Epithelial cell of prostate (primary cell): ENCODE data around the gene HCRTR1.

Experiments used
- DNase-seq: peaks from one replicate; pipeline ENCODE4 v3.0.0-alpha.2; 2011; ENCODE audit warnings: low read depth, low spot score
- H3K27ac ChIP-seq: fragments of 450-650 bp; 2 replicates; pipeline ENCODE4 v1.5.1; 2017; ENCODE audit warnings: mild to moderate bottlenecking

Gene HCRTR1

DNA sequence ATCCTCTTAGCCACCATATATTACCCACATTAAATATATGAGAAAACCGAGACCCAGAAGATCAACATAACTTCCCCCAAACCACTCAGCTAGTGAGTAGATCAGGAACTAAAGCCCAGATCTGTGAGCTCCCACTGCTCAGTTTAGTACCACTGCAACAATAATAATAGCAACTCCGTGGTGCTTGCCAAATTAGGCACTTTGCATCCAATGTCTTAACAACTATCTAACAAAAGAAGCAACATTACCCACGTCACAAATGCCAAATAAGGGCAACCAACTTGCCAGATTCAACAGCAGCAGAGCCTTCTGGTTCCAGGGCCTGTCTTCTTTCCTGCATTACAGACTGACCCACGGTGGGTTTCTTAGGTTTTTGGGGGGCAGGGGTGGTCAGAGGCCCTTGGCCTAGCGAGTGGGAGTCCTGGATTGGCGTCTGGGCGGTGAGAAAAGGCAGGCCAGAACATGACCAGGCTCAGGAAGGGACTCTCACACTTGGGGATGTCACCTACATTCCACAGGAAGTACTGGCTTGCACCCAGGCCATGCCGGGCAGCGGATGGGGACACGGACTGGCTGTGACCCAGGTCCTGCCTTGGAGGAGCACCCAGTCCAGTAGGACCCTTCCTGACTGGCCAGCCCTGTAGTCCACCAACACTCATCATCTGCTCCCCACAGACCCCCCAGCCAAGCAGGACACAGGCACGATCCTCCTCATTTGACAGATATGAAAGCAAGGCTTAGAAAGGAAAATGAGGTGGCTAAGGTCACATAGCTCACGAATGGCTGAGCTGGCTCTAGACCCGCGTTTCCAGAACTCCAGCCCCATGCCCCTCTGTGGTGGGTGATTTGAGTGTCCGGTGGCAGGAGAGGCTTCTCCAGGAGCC is 4.6 kb downstream of the HCRTR1 start:
- no peak overlapping the region for H3K27ac ChIP-seq
- no peak for DNase-seq

DNA sequence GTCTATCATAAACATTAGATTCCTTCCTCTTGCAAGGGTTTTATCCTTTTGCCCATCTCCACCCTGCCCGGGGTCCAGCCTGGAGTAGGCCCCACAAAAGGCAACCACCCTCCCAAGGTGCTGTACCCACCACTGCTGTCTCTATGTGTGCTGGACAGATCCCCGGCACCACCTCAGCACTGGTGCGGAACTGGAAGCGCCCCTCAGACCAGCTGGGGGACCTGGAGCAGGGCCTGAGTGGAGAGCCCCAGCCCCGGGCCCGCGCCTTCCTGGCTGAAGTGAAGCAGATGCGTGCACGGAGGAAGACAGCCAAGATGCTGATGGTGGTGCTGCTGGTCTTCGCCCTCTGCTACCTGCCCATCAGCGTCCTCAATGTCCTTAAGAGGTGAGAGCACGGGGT is 5.9 kb downstream of the HCRTR1 start:
- H3K27ac ChIP-seq: no peak overlapping the region
- no peak for DNase-seq

DNA sequence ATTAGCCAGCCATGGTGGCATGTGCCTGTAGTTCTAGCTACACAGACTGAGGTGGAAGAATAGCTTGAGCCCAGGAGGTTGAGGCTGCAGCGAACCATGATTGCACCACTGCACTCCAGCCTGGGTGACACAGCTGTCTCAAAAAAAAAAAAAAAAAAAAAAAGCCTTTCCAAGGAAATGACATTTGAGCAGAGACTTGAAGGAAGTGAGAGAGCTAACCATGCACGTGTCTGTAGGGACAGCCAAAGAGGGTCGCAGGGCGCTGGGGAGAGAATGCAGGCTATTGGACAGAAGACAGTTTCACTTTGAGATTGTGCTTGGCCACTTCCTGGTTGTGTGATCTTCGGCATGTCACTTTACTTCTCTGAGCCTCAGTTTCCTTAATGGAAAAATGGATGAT is 6.8 kb downstream of the HCRTR1 start:
- no peak for DNase-seq
- H3K27ac ChIP-seq: no peak overlapping the region

DNA sequence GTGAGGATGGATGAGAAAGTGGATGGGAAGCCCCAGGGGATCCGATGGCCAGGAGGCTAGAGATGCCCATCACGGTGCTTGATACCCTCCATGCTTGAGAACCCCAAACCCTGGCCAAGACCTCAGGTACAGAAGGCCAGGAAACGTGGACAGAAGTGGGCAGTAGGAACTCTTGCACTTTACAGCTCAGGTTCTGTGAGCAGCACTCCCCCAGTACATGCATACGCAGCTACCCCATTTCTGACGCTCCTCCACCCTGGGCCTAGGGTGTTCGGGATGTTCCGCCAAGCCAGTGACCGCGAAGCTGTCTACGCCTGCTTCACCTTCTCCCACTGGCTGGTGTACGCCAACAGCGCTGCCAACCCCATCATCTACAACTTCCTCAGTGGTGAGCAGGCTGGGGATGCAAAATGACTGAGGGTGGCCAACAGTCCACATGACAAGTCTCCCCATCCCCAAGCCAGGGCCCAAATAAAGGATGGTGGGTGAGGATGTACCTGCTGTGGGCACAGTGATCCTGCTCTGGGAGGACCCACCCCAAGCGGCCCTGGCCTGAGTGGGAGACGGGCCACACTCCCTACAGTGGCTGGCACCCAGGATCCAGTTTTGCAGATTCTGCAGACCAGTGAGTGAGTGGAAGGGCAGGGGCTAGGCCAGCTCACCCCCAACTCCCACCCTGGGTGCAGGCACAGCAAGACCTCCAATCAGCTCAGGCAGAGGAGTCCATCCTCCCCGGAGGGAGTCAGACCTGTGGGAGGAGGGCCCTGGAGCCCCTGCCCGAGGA is 7.4 kb downstream of the HCRTR1 start:
- no peak for DNase-seq

DNA sequence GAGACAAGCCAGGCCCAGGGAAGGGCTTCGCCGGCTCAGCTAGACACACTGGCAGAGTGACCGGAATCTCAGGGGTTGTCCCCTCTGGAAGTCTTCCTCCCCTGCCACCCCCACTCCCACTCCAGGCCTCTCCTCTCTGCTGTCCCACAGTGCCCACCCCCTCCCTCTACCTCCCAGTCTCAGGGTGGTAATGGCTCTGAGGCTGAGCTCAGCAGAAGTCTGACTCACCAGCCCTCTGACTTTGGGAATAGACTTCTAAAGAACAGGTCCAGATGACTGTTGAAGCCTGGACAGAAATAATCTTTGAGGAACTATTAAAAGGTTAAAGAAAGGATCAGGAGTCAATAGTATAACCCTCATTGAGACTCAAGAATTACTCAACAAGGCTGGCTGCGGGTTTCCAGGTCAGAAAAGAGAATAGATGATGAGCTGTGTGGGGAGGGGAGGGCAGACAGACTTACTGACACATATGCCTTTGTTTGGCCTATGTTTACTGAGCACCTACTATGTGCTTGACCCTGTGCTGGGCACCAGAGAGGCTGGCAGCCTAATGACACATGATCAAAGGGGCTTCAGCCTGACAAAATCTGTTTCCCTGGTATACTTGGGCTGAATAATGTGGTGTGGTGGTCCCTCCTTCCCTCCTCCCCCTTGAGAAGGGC is 8.2 kb downstream of the HCRTR1 start:
- no peak for DNase-seq
- H3K27ac ChIP-seq: no peak overlapping the region

More for the DNA sequence above, 7.4 kb downstream of the HCRTR1 start:
- no peak overlapping the region for H3K27ac ChIP-seq

DNA sequence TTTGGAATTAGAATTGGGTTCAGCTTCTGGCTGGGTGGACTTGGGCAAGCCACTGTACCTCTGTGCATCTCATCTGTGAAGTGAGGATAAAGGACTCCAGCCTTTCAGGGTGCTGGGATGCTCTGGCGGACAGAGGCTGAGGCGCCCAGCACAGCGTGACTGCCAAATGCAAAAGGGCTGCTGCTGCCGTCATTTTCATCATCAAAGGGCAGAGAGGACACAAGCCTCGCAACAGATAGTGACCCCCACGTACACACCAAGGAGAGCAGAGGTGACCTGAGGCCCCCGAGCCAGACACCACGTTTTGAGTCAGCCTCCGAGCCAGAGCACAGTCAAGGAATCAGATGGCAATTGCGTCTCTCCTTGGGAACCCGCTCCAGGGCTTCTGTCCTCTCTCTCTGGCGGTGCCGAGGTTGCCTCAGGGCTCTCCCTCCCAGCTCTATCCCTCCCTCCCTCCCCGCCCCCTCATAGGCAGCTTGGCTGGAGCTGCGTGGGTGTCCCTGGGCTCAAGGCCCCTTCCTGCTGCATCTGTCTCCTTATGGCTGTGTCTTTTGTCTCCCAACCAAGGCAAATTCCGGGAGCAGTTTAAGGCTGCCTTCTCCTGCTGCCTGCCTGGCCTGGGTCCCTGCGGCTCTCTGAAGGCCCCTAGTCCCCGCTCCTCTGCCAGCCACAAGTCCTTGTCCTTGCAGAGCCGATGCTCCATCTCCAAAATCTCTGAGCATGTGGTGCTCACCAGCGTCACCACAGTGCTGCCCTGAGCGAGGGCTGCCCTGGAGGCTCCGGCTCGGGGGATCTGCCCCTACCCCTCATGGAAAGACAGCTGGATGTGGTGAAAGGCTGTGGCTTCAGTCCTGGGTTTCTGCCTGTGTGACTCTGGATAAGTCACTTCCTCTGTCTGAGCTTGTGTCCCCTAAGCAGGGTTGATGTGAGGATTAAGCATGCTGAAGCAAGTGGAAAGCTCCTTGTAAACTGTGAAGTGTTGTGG is 9.0 kb downstream of the HCRTR1 start:
- peak overlapping the region; percentile 30 for H3K27ac ChIP-seq
- DNase-seq: no peak

DNA sequence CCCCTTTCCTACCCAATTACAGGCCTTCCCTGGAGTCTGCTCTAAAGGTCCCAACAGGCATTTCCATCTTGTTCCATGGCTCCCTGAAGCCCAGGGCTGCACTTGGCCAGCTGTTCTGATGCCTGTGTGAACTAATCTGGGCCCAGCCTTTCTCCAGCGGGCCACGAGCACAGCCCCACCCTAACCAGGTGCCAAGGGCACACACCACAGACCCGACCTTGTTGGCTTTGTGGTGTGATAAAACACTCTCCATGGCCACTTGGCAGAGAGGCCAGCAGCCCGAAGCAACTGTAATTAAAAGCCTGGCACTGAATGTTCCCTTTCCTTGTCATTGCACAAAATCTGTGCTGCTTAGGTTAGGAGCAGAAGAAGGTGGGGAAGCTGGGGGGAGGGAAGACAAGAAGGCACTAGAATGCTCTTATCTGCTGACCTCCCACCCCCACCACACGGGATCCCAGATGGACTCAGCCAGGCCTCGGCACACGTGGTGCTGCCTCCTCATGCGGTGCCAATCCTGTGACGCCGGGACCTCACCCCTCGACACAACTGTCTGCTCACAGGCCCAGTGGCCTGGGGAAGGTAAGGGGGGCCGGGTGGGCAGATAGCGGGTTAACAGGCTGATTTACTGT is 9.9 kb downstream of the HCRTR1 start:
- DNase-seq: no peak
- peak overlapping the region; percentile 30 for H3K27ac ChIP-seq

DNA sequence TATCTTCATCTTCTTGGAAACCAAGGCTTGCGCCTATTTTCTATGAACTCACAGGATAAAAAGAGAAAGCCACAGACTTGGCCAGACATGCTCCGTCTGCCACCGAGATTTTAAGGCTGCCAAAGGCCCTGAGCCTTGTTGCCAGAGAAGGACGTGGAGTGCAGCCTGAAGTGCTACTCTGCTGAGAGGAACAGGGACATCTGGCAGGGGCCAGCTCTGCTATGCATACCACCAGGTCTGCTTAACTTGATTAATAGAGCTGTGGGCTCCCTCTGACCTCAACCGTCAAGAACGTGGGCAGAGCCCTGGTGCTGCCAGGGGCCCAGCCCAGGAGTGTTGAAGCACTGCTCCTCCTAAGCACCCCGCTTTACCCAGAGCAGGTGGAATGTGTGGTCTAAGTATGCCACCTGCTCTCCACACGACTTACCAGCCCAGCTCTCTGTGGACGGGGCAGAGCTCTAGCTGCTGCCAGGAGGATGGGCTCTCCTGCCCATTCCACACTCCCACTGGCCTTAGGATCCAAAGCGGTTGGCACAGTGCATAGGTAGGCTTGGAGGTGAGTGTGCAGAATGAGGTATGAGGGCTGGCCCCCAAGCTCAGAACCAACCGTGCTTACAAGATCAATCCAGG is 10.6 kb downstream of the HCRTR1 start:
- DNase-seq: no peak
- peak overlapping the region; percentile 30 for H3K27ac ChIP-seq

DNA sequence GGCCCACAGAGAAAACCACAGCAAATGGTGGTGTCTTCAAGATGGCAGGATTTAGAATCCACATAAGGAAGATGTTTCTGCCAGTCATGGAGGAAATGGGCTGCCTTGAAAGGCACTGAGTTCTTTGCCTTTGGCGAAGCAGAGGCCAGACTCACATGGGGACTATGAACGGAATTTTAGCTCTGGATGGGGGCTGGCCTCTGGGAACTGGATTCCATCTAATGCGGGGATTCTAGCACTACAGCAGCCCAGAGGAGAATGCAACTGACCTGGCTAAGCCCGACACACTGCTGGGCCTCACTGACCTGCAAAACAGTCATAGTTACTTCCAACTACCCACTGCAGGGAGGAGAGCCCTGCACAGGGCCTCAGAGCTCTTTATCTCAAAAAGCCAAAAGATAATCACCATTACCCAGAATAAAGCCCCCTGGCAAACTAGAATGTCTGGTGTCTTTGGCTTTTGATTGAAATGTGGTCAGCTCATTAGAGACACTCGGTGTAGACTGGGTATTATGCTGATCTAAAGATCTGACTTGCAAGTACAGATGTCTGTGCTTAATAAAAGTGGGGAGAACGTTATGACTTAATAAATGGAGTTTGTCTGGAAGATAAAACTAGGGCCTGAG is 11.6 kb downstream of the HCRTR1 start:
- no peak for DNase-seq
- H3K27ac ChIP-seq: no peak overlapping the region

DNA sequence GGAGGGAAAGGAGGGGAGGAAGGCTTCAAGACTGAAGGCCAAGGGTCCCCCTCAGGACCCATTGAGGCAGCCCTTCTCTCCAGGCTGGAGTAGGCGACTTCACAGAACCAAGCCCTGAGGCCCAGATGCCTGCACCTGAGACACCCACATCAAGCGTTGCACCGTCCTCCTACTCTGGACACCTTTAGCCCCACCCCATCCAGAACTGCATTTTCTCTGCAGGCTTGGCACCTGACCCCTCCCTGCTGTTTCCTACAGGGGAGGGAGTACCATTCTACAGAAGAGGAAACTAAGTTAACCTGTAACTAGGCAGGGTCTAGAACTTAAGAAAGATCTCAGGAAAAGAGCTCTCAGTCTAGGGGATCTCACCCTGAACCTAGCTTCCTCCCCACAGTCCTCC is 15.2 kb downstream of the HCRTR1 start:
- DNase-seq: no peak

DNA sequence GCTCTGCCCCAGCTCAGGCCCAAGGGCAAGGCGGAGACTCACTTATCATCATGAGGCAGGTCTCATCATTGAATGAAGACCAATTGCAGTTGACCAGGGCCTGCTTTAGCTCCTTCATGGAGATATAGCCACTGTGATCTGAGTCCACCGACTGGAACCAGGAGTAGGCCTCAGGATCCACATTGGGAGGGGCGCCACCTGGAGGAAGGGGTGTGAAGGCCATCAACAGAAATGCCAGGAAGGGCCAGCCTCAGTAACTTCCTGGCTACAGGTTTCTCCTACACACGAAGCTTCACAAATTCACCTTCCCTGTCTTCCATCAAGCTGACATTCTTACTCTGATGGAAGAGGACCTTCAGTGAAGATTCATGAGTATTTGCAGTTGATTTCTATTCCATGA is 15.6 kb downstream of the HCRTR1 start:
- DNase-seq: no peak
- no peak overlapping the region for H3K27ac ChIP-seq

More for the DNA sequence above, 15.2 kb downstream of the HCRTR1 start:
- no peak overlapping the region for H3K27ac ChIP-seq

DNA sequence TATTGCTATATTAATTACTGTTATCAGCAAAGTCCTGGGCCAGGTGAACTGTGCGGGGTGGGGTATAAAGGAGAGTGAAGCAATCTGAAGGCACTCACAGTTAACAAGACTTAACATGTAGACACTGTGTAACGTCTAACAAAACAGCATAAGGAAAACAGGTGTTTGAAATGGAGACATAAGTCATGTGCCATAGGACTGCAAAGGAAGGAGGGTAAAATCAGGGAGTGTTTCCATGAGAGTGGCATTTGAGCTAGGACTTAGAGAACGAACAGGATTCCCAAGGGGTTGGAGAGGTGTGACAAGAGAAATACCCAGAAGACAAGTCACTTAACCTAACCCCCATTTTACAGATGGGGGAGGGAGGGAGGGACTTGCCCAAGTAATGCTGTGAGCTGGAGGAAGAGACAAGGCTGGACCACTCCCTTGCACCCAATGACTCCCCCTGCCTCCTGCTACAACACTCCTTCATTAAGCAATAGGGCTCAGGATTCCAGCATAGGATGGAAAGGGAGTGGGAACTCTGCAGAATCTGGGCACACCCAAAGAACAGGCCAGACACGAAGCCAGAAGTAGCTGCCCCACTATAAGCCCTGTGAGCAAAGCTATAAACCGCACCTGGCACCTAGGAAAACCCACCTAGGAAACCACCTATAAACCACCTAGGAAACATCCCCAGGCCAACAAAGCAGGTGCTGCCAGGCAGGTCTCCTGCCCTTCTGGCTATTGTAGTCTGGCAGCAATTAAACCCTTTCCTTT is 20.6 kb downstream of the HCRTR1 start:
- DNase-seq: peak; percentile 67
- peak overlapping the region; percentile 83 for H3K27ac ChIP-seq

DNA sequence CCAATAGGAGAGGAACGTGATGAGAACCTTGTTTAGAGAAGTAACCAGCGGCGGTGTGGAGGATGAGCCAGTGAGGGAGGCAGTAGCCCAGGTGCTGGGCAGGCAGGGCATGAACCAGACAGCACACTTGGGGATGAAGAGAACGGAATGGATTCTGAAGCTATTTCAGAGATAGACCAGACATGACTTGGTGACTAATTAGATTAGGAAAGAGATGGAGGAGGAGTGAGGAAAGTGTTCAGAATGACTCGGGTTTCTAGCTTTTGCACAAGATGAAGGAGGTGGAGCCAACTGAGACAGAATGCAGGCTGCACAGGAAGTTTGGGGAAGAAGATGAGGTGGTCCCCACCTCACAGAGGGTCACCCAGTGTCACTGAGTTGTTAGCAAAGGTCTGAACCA is 22.1 kb downstream of the HCRTR1 start:
- H3K27ac ChIP-seq: peak overlapping the region; percentile 83
- DNase-seq: peak; percentile 33

DNA sequence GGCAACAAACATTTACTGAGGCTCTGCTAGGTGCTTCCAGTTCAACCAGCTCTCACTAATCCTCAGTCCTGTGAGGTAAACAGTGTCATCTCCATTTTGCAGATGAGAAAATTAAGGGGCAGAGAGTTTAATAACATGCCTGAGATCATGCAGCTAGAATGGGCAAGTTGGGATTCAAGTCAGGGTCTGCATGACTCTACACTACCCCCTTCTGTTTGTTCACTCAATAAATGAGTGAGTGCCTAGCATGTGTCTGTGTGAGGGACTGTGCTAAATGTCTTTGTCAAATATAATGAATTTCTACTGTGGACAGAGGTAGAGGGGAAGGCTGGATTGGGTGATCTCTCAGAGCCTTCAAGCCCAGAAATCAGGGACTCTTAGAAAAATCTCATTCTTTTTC is 22.7 kb downstream of the HCRTR1 start:
- peak overlapping the region; percentile 83 for H3K27ac ChIP-seq
- no peak for DNase-seq

DNA sequence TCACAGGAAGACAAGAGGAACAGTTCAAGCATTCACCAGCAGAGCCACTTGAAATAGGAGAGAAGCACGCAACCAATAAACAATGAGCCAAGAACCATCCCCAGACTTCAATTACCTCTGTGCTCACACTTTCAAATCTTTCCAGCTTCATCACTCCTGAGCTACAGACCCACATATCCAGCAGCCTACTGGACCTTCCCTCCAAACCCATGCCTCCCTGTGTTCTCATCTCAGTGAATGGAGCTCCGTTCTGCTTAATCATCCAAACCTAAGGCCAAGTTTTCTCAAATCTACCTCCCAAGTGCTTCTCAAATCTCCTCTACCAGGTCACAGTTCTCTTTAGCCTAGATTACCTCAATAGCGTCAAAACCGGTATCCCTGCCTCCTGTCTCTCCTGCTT is 23.5 kb downstream of the HCRTR1 start:
- H3K27ac ChIP-seq: peak overlapping the region; percentile 83

DNA sequence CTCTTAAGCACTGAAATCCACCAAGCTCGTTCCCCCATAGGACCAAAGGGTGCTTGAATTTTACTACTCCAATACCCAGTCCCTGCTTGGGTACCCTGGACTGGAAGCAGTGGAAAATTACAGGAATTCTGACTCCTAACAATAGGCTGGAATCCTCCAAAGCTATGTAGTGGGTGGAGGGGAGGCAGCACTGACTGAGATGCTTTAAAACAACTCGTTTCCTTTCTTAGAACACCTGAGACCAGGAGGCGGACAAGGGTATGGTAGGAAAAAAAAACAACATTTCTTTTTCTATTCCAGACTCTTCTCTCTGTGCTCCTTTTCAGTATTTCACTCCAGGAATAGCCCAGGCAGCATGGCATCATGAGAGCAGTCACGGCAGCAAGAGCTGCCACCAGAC is 24.9 kb downstream of the HCRTR1 start:
- DNase-seq: no peak
- no peak overlapping the region for H3K27ac ChIP-seq

More for the DNA sequence above, 23.5 kb downstream of the HCRTR1 start:
- no peak for DNase-seq

DNA sequence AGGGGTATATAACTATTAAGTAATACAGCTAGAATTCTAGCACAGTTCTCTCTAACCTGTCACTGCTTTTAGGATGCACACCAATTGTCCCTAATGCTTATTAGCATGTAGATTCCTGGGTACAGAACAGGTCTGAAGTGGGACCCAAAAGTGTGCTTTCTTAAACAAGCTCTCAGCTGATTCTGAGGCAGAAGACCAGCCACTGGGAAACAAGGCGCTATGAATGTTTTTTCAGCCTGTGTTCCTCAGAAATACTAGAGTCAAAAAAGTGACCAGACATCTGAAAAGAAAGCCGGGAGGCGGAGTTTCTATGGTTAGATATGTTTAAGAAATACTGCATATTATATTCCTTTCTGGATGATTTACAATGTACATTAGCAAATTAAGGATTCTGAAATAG is 25.4 kb downstream of the HCRTR1 start:
- no peak for DNase-seq

More for the DNA sequence above, 25.4 kb downstream of the HCRTR1 start:
- no peak overlapping the region for H3K27ac ChIP-seq
